Peyer's patch (tissue), 4 donors: Measurements from ENCODE around the gene AGAP1. TPM values are rescaled to one million over a fixed set of nuclear protein-coding genes. Genes with fewer than 3 reads are reported as not detected.

Experiments
- DNase-seq, 3 donors: peaks; one replicate each; pipeline ENCODE4 v3.0.0-alpha.2; 2017 to 2019
- H3K27ac ChIP-seq, 4 donors: fragments of 200-600 bp; sonication (generic); one replicate each; pipeline ENCODE4 v1.5.1; 2016 to 2019
- H3K27me3 ChIP-seq, 2 donors: fragments of 200-600 bp; sonication (generic); one replicate each; pipeline ENCODE4 v1.5.1; 2019
- H3K36me3 ChIP-seq, 3 donors: fragments of 200-600 bp; sonication (generic); one replicate each; pipeline ENCODE4 v1.5.1; 2016 to 2019
- H3K4me1 ChIP-seq, 4 donors: fragments of 200-600 bp; sonication (generic); one replicate each; pipeline ENCODE4 v1.5.1; 2016 to 2019
- H3K4me3 ChIP-seq, 4 donors: fragments of 200-600 bp; sonication (generic); 1 replicate in 3 of 4; 2 replicates in 1 of 4; pipeline ENCODE4 v1.5.1; 2016 to 2019; ENCODE audit warnings: mild to moderate bottlenecking in 1 of 4
- H3K9me3 ChIP-seq, 4 donors: fragments of 200-600 bp; sonication (generic); one replicate each; pipeline ENCODE4 v1.5.1; 2016 to 2019; ENCODE audit warnings: mild to moderate bottlenecking in 1 of 4
- CTCF ChIP-seq, 6 experiments: fragments of 450-650 bp in 4 of 6; fragments of 200-600 bp in 2 of 6; sonication (generic) in 1 of 6; IDR thresholded peaks; one replicate each; pipeline ENCODE4 v1.5.1; 2017 to 2019; ENCODE audit warnings: antibody characterized with exemption in 6 of 6, mild to moderate bottlenecking in 3 of 6, moderate library complexity in 1 of 6
- POLR2A ChIP-seq, 2 donors: fragments of 450-650 bp; IDR thresholded peaks; one replicate each; pipeline ENCODE4 v1.5.1; 2017; ENCODE audit warnings: antibody characterized with exemption in 2 of 2, mild to moderate bottlenecking in 2 of 2, moderate library complexity in 2 of 2
- total RNA-seq, 4 donors: library from RNA; depleted of rRNA; stranded (reverse); fragments of >200 nt; gene quantifications; one replicate each; pipeline ENCODE4 v1.1.0, GENCODE V29; 2016

The AGAP1 gene
- total RNA-seq, 4 donors from 2014 or later: 55.7 to 79.1 (median 66.9) TPM

GRCh38 chr2:235552671-235553070, 58.8 kb downstream of the AGAP1 start:
- no peaks in the 10 kb centered on the region for H3K9me3 ChIP-seq
- no peaks in the 10 kb centered on the region for H3K27me3 ChIP-seq
- no peak for DNase-seq
- H3K4me3 ChIP-seq: no peak overlapping the region
- H3K4me1 ChIP-seq: peaks cover 0 to 34% (median 0%) of the 10 kb centered on the region in 4 donors
- no peaks in the 10 kb centered on the region for H3K36me3 ChIP-seq
- no peak overlapping the region for H3K27ac ChIP-seq
- no peak for TF ChIP-seq CTCF (IDR thresholded peaks at IDR 0.05)
- no peak for TF ChIP-seq POLR2A (IDR thresholded peaks at IDR 0.05)

- DNase-seq: no peak
- H3K27ac ChIP-seq: no peak overlapping the region
- no peak for TF ChIP-seq POLR2A (IDR thresholded peaks at IDR 0.05)
- TF ChIP-seq CTCF (IDR thresholded peaks at IDR 0.05): no peak
These were observed 59.4 kb downstream of the AGAP1 start for GRCh38 chr2:235553291-235553690.

GRCh38 chr2:235553696-235554100, 59.9 kb downstream of the AGAP1 start:
- peaks cover 0 to 34% (median 0%) of the 10 kb centered on the region in 4 donors for H3K4me1 ChIP-seq
- no peak for TF ChIP-seq POLR2A (IDR thresholded peaks at IDR 0.05)

More at GRCh38 chr2:235553291-235553690, 59.4 kb downstream of the AGAP1 start:
- Histone ChIP-seq H3K27me3 (no peaks in the 10 kb centered on the region), H3K4me3 (no peak overlapping the region), H3K36me3 (no peaks in the 10 kb centered on the region), H3K9me3 (no peaks in the 10 kb centered on the region), H3K4me1 (peaks cover 0 to 34% (median 0%) of the 10 kb centered on the region in 4 donors)

GRCh38 chr2:235554385-235554784, 60.5 kb downstream of the AGAP1 start:
- Histone ChIP-seq H3K9me3 (no peaks in the 10 kb centered on the region), H3K27me3 (no peaks in the 10 kb centered on the region), H3K36me3 (no peaks in the 10 kb centered on the region), H3K27ac (no peak overlapping the region), H3K4me1 (peaks cover 0 to 34% (median 0%) of the 10 kb centered on the region in 4 donors), H3K4me3 (no peak overlapping the region)
- no peak for DNase-seq
- TF ChIP-seq POLR2A (IDR thresholded peaks at IDR 0.05): no peak
- no peak for TF ChIP-seq CTCF (IDR thresholded peaks at IDR 0.05)

More at GRCh38 chr2:235553696-235554100, 59.9 kb downstream of the AGAP1 start:
- Histone ChIP-seq H3K36me3 (no peaks in the 10 kb centered on the region), H3K27me3 (no peaks in the 10 kb centered on the region), H3K27ac (peak overlapping the region in 1 of 4 donors; percentile 32), H3K9me3 (no peaks in the 10 kb centered on the region), H3K4me3 (no peak overlapping the region)
- peak in 1 of 3 donors; percentile 50 for DNase-seq

- no peaks in the 10 kb centered on the region for H3K36me3 ChIP-seq
- TF ChIP-seq POLR2A (IDR thresholded peaks at IDR 0.05) (no peak), CTCF (IDR thresholded peaks at IDR 0.05) (no peak)
- no peak overlapping the region for H3K4me3 ChIP-seq
- H3K27ac ChIP-seq: no peak overlapping the region
- DNase-seq: no peak
- H3K27me3 ChIP-seq: no peaks in the 10 kb centered on the region
- no peaks in the 10 kb centered on the region for H3K9me3 ChIP-seq
- peaks cover 0 to 34% (median 0%) of the 10 kb centered on the region in 4 donors for H3K4me1 ChIP-seq
These were observed 61.1 kb downstream of the AGAP1 start for GRCh38 chr2:235554936-235555335.

- Histone ChIP-seq H3K9me3 (no peaks in the 10 kb centered on the region), H3K36me3 (no peaks in the 10 kb centered on the region), H3K27me3 (no peaks in the 10 kb centered on the region), H3K4me1 (peaks cover 0 to 35% (median 0%) of the 10 kb centered on the region in 4 donors), H3K27ac (no peak overlapping the region), H3K4me3 (no peak overlapping the region)
- TF ChIP-seq CTCF (IDR thresholded peaks at IDR 0.05) (no peak), POLR2A (IDR thresholded peaks at IDR 0.05) (no peak)
- DNase-seq: no peak
These were observed 61.5 kb downstream of the AGAP1 start for GRCh38 chr2:235555371-235555770.
